Colonic mucosa (tissue), 4 donors: ENCODE results near the gene WDR62. TPM values are rescaled to one million over a fixed set of nuclear protein-coding genes. Genes with fewer than 3 reads are reported as not detected.

Experiments
- DNase-seq: peaks from one replicate; pipeline ENCODE4 v3.0.0-alpha.2; 2020
- H3K27ac ChIP-seq: fragments of 200-600 bp; one replicate; pipeline ENCODE4 v1.8.0; 2021
- H3K27me3 ChIP-seq: fragments of 200-600 bp; one replicate; pipeline ENCODE4 v1.8.0; 2021
- H3K36me3 ChIP-seq: fragments of 200-600 bp; one replicate; pipeline ENCODE4 v1.8.0; 2021
- H3K4me1 ChIP-seq: fragments of 200-600 bp; one replicate; pipeline ENCODE4 v1.8.0; 2021; ENCODE audit warnings: mild to moderate bottlenecking
- H3K4me3 ChIP-seq: fragments of 200-600 bp; one replicate; pipeline ENCODE4 v1.8.0; 2021
- H3K9ac ChIP-seq, 2 donors: one replicate each; pipeline ENCODE4 v1.7.0; 2013; ENCODE audit warnings: control low read depth in 2 of 2, low read depth in 2 of 2, low read length in 2 of 2
- H3K9me3 ChIP-seq: fragments of 200-600 bp; one replicate; pipeline ENCODE4 v1.8.0; 2021
- CTCF ChIP-seq: fragments of 200-600 bp; IDR thresholded peaks from one replicate; pipeline ENCODE4 v1.8.0; 2022; ENCODE audit warnings: antibody characterized with exemption, mild to moderate bottlenecking
- intact Hi-C: fragments of 100-400 bp; cut with DNase I; formaldehyde crosslinking; loops from one replicate; pipeline ENCODE4 v1.14.1; 2022
- total RNA-seq, 2 donors: library from RNA; stranded (reverse); fragmentation: NEBNext Ultra II Directional in 1 of 2; extraction: Animal tissue kit (Norgen Biotek cat#: 25700) in 1 of 2; gene quantifications; one replicate each; pipeline ENCODE4 v1.2.1, GENCODE V29; 2021
- donor health status: healthy.
- donor health status: DM: no; HTN: no; CAD: no.
- donor health status: DM: no; HTN: no; CAD: no.

WDR62 gene
- total RNA-seq, 2 donors from 2014 or later, result 2.1 to 13.1 TPM

- TF ChIP-seq CTCF, result no peak
- H3K27me3 ChIP-seq, result no peaks in the 10 kb centered on the region
- H3K4me3 ChIP-seq, result no peak overlapping the region
- no peaks in the 10 kb centered on the region for H3K4me1 ChIP-seq
- H3K36me3 ChIP-seq, result no peaks in the 10 kb centered on the region
- no peaks in the 10 kb centered on the region for H3K9me3 ChIP-seq
- H3K9ac ChIP-seq, result no peak overlapping the region
- DNase-seq, result no peak
- intact Hi-C loops, result no loop called here
- no peak overlapping the region for H3K27ac ChIP-seq
Observed at GRCh38 chr19:36106991-36107390, 52.3 kb downstream of the WDR62 start.

GRCh38 chr19:36108684-36109083 is 54.0 kb downstream of the WDR62 start:
- peaks cover 3% of the 10 kb centered on the region for H3K4me1 ChIP-seq
- no peaks in the 10 kb centered on the region for H3K27me3 ChIP-seq
- no peak overlapping the region for H3K9ac ChIP-seq
- DNase-seq, result no peak
- no peak overlapping the region for H3K27ac ChIP-seq
- no peak overlapping the region for H3K4me3 ChIP-seq
- intact Hi-C loops, result no loop called here
- TF ChIP-seq CTCF, result no peak
- H3K36me3 ChIP-seq, result no peaks in the 10 kb centered on the region
- no peaks in the 10 kb centered on the region for H3K9me3 ChIP-seq

GRCh38 chr19:36110487-36111199 is 55.9 kb downstream of the WDR62 start, which contains the start of gene OVOL3:
TSS of gene OVOL3 (plus strand) at chr19:36111143. CDS start at chr19:36111203, 60 bp downstream.
- Histone ChIP-seq H3K36me3 (no peaks in the 10 kb centered on the region), H3K4me1 (peaks cover 8% of the 10 kb centered on the region), H3K4me3 (no peak within 1 kb of the TSS), H3K27me3 (no peaks in the 10 kb centered on the region), H3K9me3 (no peaks in the 10 kb centered on the region), H3K9ac (peak within 1 kb of the TSS in 1 of 2 donors; percentile 20), H3K27ac (no peak within 1 kb of the TSS)
- TF ChIP-seq CTCF, result no peak
- intact Hi-C loops, result loop anchor here (10.0 kb wide), 2 partner anchors 56 to 96 kb away; partner anchors contain the start of genes ALKBH6, THAP8 and WDR62
- no peak for DNase-seq

- intact Hi-C loops, result loop anchor here (10.0 kb wide), 2 partner anchors 56 to 96 kb away; partner anchors contain the start of genes ALKBH6, THAP8 and WDR62
- Histone ChIP-seq H3K4me3 (no peak overlapping the region), H3K4me1 (peaks cover 12% of the 10 kb centered on the region), H3K36me3 (no peaks in the 10 kb centered on the region), H3K9me3 (no peaks in the 10 kb centered on the region), H3K9ac (peak overlapping the region in 1 of 2 donors; percentile 20), H3K27ac (no peak overlapping the region), H3K27me3 (no peaks in the 10 kb centered on the region)
- TF ChIP-seq CTCF, result no peak
- DNase-seq, result no peak
Observed at GRCh38 chr19:36111200-36111539, 56.5 kb downstream of the WDR62 start.

- DNase-seq, result no peak
- no peak overlapping the region for H3K4me3 ChIP-seq
- intact Hi-C loops, result loop anchor here (10.0 kb wide), 2 partner anchors 58 to 98 kb away; partner anchors contain the start of genes ALKBH6, THAP8 and WDR62
- H3K27me3 ChIP-seq, result no peaks in the 10 kb centered on the region
- H3K27ac ChIP-seq, result no peak overlapping the region
- H3K36me3 ChIP-seq, result no peaks in the 10 kb centered on the region
- H3K9ac ChIP-seq, result no peak overlapping the region
- peaks cover 13% of the 10 kb centered on the region for H3K4me1 ChIP-seq
- no peak for TF ChIP-seq CTCF
- H3K9me3 ChIP-seq, result no peaks in the 10 kb centered on the region
Observed at GRCh38 chr19:36112678-36113077, 58.0 kb downstream of the WDR62 start.
